HG03442 (cell line): Measurements from ENCODE around the gene OR7G2.

Source experiments
- ATAC-seq: cut with Tn5 transposase; IDR thresholded peaks from one replicate; pipeline ENCODE4 v1.9.1; 2021; ENCODE audit warnings: mild to moderate bottlenecking, moderate library complexity; ENCODE audit not compliant: unreplicated experiment

Gene OR7G2

GRCh38 chr19:9107375-9107774 is at the start of gene OR7G2:
OR7G2 (minus strand) TSS chr19:9107475; CDS start chr19:9103243, 4,232 bp downstream.
- ATAC-seq = no peak

- ATAC-seq = no peak
These were observed 49.0 kb upstream of the OR7G2 start for GRCh38 chr19:9156304-9156703.

GRCh38 chr19:9155591-9155990 is 48.3 kb upstream of the OR7G2 start:
- ATAC-seq = no peak

- no peak for ATAC-seq
These were observed 44.1 kb upstream of the OR7G2 start for GRCh38 chr19:9151367-9151766.

GRCh38 chr19:9150650-9151049 is 43.4 kb upstream of the OR7G2 start:
- ATAC-seq = no peak

GRCh38 chr19:9149997-9150396 is 42.7 kb upstream of the OR7G2 start:
- no peak for ATAC-seq

- ATAC-seq = no peak
These were observed 41.4 kb upstream of the OR7G2 start for GRCh38 chr19:9148697-9149096.

- ATAC-seq = no peak
These were observed 39.6 kb upstream of the OR7G2 start for GRCh38 chr19:9146882-9147281.

- no peak for ATAC-seq
These were observed 37.6 kb upstream of the OR7G2 start for GRCh38 chr19:9144920-9145319.

GRCh38 chr19:9140159-9140874 is 33.0 kb upstream of the OR7G2 start, which contains the start of gene ZNF317:
ZNF317 (plus strand) TSS chr19:9140397; CDS start chr19:9156017, 15,620 bp downstream.
- ATAC-seq = peak; percentile 95

GRCh38 chr19:9139609-9140158 is 32.4 kb upstream of the OR7G2 start:
- no peak for ATAC-seq

- no peak for ATAC-seq
These were observed 25.1 kb upstream of the OR7G2 start for GRCh38 chr19:9132422-9132821.

- no peak for ATAC-seq
These were observed 23.7 kb upstream of the OR7G2 start for GRCh38 chr19:9130965-9131364.

- ATAC-seq = no peak
These were observed 20.9 kb upstream of the OR7G2 start for GRCh38 chr19:9128171-9128570.

- ATAC-seq = no peak
These were observed 19.7 kb upstream of the OR7G2 start, which contains the start of gene OR7G3 for GRCh38 chr19:9126900-9127405. OR7G3 (minus strand) TSS chr19:9126950; CDS start chr19:9126950, 0 bp downstream.

GRCh38 chr19:9116547-9116946 is 9.3 kb upstream of the OR7G2 start:
- ATAC-seq = no peak

GRCh38 chr19:9115307-9115813 is 8.1 kb upstream of the OR7G2 start, which contains the start of gene OR7G1:
OR7G1 (minus strand) TSS chr19:9115763; CDS start chr19:9115763, 0 bp downstream.
- no peak for ATAC-seq

GRCh38 chr19:9109959-9110358 is 2.7 kb upstream of the OR7G2 start:
- no peak for ATAC-seq

GRCh38 chr19:9086761-9087160 is 20.5 kb downstream of the OR7G2 start, which contains the start of gene OR1M1:
OR1M1 (plus strand) TSS chr19:9087061; CDS start chr19:9093245, 6,184 bp downstream.
- no peak for ATAC-seq

- ATAC-seq = no peak
These were observed 28.6 kb downstream of the OR7G2 start for GRCh38 chr19:9078651-9079050.

- ATAC-seq = no peak
These were observed 30.4 kb downstream of the OR7G2 start for GRCh38 chr19:9076901-9077300.
